Endometrial microvascular endothelial cells (primary cell): ENCODE data around the gene SLC6A3. TPM values are rescaled to one million over a fixed set of nuclear protein-coding genes. Genes with fewer than 3 reads are reported as not detected.
"Not testable (repeated sequence)": the region's sequence is repeated elsewhere in the genome, so short reads cannot be mapped to it uniquely, and the experiment has no call there.

Source experiments
- in situ Hi-C: cut with HindIII; loops from 2 replicates; pipeline ENCODE4 v1.10.0; 2017; ENCODE audit warnings: low sequenced_read_pairs, low pct_unique_long_range_greater_than_20kb; ENCODE audit errors: inconsistent ontology term
- total RNA-seq: library from RNA; depleted of rRNA; stranded (reverse); fragments of >200 nt; gene quantifications from one replicate; pipeline ENCODE4 v1.2.3, GENCODE V29; 2015; ENCODE audit errors: inconsistent ontology term

Gene SLC6A3
- total RNA-seq, 1 donor from 2014 or later: not detected

- in situ Hi-C loops: no loop called here
Measured at GRCh38 chr5:1364211-1364610, 81.0 kb downstream of the SLC6A3 start.

GRCh38 chr5:1363581-1363980 lies 81.7 kb downstream of the SLC6A3 start:
- in situ Hi-C loops: no loop called here

- in situ Hi-C loops: no loop called here
Measured at GRCh38 chr5:1363160-1363559, 82.1 kb downstream of the SLC6A3 start.

GRCh38 chr5:1362242-1363015 lies 82.8 kb downstream of the SLC6A3 start:
- in situ Hi-C loops: no loop called here

- in situ Hi-C loops: no loop called here
Measured at GRCh38 chr5:1360861-1361260, 84.4 kb downstream of the SLC6A3 start.

- in situ Hi-C loops: not testable (repeated sequence)
Measured at GRCh38 chr5:1360367-1360766, 84.9 kb downstream of the SLC6A3 start.

GRCh38 chr5:1359713-1360112 lies 85.5 kb downstream of the SLC6A3 start:
- in situ Hi-C loops: no loop called here

GRCh38 chr5:1359031-1359645 lies 86.1 kb downstream of the SLC6A3 start:
- in situ Hi-C loops: no loop called here

- in situ Hi-C loops: no loop called here
Measured at GRCh38 chr5:1358726-1359025, 86.6 kb downstream of the SLC6A3 start.

- in situ Hi-C loops: no loop called here
Measured at GRCh38 chr5:1357946-1358725, 87.1 kb downstream of the SLC6A3 start.

GRCh38 chr5:1356873-1357787 lies 88.1 kb downstream of the SLC6A3 start:
- in situ Hi-C loops: no loop called here

GRCh38 chr5:1354576-1354975 lies 90.7 kb downstream of the SLC6A3 start:
- in situ Hi-C loops: no loop called here

GRCh38 chr5:1352231-1353219 lies 92.7 kb downstream of the SLC6A3 start:
- in situ Hi-C loops: no loop called here

GRCh38 chr5:1351156-1351555 lies 94.1 kb downstream of the SLC6A3 start:
- in situ Hi-C loops: no loop called here

- in situ Hi-C loops: no loop called here
Measured at GRCh38 chr5:1349246-1349645, 96.0 kb downstream of the SLC6A3 start.

- in situ Hi-C loops: no loop called here
Measured at GRCh38 chr5:1348986-1349245, 96.3 kb downstream of the SLC6A3 start.

- in situ Hi-C loops: no loop called here
Measured at GRCh38 chr5:1347571-1347970, 97.7 kb downstream of the SLC6A3 start.
